Epithelial cell of proximal tubule (primary cell): ENCODE data around the gene CRTC1. TPM values are rescaled to one million over a fixed set of nuclear protein-coding genes. Genes with fewer than 3 reads are reported as not detected.

Source experiments
- DNase-seq: peaks from one replicate; pipeline ENCODE4 v3.0.0-alpha.2; 2011; ENCODE audit warnings: low read depth
- H3K4me3 ChIP-seq: 2 replicates; pipeline ENCODE4 v1.5.1; 2011; ENCODE audit warnings: low read depth, mild to moderate bottlenecking, low read length
- total RNA-seq: library from RNA; depleted of rRNA; stranded (reverse); fragments of >200 nt; gene quantifications from 2 replicates; pipeline ENCODE4 v1.2.3, GENCODE V29; 2015
- TF ChIP-seq, protein P1 (sequence below): conservative IDR thresholded peaks from 2 replicates; pipeline ENCODE4 v1.5.1; 2012; ENCODE audit warnings: low read depth, mild to moderate bottlenecking, low read length

The CRTC1 gene
- total RNA-seq, 1 donor from 2014 or later = 3.0 TPM

DNA sequence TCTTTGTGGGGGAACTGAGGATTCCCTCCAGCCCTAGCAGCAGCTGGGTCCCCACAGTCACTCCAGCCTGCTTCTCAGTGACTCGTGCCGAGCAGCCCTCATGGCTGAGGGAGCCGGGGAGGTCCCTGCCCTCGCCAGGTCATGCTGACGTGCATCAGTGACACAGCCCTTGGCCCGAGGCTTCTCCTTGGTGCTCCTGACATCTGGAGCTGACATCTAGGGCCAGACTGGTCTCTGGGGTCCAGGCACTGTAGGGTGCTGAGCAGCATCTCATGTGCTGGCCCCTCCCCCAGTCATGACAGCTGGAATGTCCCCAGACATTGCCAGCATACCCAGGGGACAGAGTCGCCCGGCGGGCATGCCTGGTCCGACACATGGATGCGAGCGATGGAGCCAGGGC lies 93.3 kb downstream of the CRTC1 start:
- H3K4me3 ChIP-seq = no peak overlapping the region
- TF ChIP-seq, protein P1, sequence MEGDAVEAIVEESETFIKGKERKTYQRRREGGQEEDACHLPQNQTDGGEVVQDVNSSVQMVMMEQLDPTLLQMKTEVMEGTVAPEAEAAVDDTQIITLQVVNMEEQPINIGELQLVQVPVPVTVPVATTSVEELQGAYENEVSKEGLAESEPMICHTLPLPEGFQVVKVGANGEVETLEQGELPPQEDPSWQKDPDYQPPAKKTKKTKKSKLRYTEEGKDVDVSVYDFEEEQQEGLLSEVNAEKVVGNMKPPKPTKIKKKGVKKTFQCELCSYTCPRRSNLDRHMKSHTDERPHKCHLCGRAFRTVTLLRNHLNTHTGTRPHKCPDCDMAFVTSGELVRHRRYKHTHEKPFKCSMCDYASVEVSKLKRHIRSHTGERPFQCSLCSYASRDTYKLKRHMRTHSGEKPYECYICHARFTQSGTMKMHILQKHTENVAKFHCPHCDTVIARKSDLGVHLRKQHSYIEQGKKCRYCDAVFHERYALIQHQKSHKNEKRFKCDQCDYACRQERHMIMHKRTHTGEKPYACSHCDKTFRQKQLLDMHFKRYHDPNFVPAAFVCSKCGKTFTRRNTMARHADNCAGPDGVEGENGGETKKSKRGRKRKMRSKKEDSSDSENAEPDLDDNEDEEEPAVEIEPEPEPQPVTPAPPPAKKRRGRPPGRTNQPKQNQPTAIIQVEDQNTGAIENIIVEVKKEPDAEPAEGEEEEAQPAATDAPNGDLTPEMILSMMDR = no peak
- no peak for DNase-seq

- H3K4me3 ChIP-seq = no peak overlapping the region
These were observed 94.0 kb downstream of the CRTC1 start for GRCh38 chr19:18777301-18778075.

GRCh38 chr19:18778076-18778389 lies 94.6 kb downstream of the CRTC1 start:
- TF ChIP-seq, protein P1 = no peak
- DNase-seq = no peak
- no peak overlapping the region for H3K4me3 ChIP-seq

More at GRCh38 chr19:18777301-18778075, 94.0 kb downstream of the CRTC1 start:
- DNase-seq = no peak
- TF ChIP-seq, protein P1 = no peak

DNA sequence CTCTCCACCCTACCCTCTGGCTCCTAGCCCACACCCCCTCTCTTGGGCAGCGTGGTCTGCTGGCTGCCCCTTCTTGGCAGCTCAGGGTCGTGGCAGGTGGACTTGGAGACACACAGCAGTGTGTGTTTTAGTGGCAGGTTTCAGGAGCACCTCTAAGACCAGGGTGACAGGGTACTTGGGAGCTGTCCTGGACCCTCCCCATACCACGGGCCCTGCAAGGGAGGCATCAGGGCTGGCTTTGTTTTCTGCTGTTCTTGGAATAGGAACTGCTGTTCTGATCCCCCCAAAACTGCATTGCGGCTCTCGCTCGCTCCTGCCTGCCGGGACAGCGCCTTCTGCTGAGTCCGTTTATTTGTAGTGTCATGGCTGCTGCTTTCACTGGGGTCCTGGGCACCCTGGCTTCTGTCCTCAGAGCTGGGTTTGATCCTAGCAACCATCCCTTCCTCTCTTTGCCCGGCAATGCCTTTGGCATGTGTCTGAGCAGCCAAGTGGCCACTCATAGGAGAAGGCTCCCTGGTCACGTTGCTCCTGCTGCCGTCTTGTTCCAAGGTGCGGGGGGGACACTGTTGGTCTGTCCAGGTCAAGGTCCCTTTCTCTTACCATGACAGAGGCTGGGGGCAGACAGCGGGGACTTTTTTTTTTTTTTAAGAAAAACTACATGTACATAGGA lies 95.5 kb downstream of the CRTC1 start:
- H3K4me3 ChIP-seq = no peak overlapping the region
- no peak for DNase-seq
- TF ChIP-seq, protein P1 = no peak

DNA sequence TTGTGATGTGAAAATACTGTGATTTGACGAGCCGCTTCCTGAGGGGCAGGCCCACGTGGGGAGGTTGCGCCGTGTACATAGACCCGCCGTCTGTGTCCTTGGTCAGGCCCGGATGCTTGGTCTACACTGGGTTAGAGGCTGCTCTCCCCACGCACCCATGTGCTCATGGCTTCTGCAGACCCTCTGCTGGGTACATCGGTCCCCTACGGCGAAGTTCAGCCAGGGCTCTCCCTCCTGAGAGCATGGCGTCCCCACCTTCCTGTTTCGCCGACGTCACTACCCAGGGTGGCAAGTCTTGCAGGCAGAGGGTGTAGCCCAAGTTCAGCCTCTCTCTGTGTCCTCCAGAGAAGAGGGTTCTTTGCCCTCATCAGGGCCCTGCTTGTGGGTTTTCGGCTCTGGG lies 96.6 kb downstream of the CRTC1 start:
- DNase-seq = no peak
- H3K4me3 ChIP-seq = no peak overlapping the region
- TF ChIP-seq, protein P1 = no peak

DNA sequence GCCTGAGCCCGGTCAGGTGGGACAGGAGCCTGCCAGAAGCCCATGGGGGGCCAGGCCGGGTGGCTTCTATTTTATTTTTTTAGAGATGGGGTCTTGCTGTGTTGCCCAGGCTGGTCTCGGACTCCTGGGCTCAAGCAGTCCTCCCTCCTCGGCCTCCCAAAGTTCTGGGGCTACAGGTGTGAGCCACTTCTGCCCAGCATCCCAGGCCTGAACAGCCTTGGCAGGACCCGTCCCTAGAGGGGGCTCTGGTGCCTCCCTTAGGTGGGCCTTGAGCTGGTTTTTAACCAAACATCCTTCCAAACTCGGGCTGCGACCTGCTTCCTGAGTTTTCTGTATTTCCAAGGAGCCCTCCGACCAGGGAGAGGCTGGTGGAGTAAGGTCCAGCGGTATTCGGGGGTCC lies 97.2 kb downstream of the CRTC1 start:
- H3K4me3 ChIP-seq = no peak overlapping the region
- no peak for DNase-seq
- TF ChIP-seq, protein P1 = peak; percentile 6
